GM12875 (cell line): ENCODE data around the gene KHSRP.

Experiments
- H3K4me3 ChIP-seq: one replicate; pipeline ENCODE4 v1.5.1; 2011; ENCODE audit warnings: low read depth, low read length, control low read depth
- TF ChIP-seq, protein P1 (sequence below): IDR thresholded peaks from 2 replicates; pipeline ENCODE4 v1.5.1; 2011; ENCODE audit warnings: low read depth, mild to moderate bottlenecking, control low read depth, inconsistent platforms, low read length, moderate library complexity, borderline replicate concordance; ENCODE audit not compliant: insufficient read depth

KHSRP gene

GRCh38 chr19:6466526-6467248, 42.1 kb upstream of the KHSRP start:
- no peak overlapping the region for H3K4me3 ChIP-seq
- TF ChIP-seq, protein P1, sequence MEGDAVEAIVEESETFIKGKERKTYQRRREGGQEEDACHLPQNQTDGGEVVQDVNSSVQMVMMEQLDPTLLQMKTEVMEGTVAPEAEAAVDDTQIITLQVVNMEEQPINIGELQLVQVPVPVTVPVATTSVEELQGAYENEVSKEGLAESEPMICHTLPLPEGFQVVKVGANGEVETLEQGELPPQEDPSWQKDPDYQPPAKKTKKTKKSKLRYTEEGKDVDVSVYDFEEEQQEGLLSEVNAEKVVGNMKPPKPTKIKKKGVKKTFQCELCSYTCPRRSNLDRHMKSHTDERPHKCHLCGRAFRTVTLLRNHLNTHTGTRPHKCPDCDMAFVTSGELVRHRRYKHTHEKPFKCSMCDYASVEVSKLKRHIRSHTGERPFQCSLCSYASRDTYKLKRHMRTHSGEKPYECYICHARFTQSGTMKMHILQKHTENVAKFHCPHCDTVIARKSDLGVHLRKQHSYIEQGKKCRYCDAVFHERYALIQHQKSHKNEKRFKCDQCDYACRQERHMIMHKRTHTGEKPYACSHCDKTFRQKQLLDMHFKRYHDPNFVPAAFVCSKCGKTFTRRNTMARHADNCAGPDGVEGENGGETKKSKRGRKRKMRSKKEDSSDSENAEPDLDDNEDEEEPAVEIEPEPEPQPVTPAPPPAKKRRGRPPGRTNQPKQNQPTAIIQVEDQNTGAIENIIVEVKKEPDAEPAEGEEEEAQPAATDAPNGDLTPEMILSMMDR: no peak

- TF ChIP-seq, protein P1: no peak
- no peak overlapping the region for H3K4me3 ChIP-seq
Measured at GRCh38 chr19:6465663-6466062, 41.1 kb upstream of the KHSRP start.

- TF ChIP-seq, protein P1: no peak
- no peak overlapping the region for H3K4me3 ChIP-seq
Measured at GRCh38 chr19:6465006-6465405, 40.4 kb upstream of the KHSRP start.

DNA sequence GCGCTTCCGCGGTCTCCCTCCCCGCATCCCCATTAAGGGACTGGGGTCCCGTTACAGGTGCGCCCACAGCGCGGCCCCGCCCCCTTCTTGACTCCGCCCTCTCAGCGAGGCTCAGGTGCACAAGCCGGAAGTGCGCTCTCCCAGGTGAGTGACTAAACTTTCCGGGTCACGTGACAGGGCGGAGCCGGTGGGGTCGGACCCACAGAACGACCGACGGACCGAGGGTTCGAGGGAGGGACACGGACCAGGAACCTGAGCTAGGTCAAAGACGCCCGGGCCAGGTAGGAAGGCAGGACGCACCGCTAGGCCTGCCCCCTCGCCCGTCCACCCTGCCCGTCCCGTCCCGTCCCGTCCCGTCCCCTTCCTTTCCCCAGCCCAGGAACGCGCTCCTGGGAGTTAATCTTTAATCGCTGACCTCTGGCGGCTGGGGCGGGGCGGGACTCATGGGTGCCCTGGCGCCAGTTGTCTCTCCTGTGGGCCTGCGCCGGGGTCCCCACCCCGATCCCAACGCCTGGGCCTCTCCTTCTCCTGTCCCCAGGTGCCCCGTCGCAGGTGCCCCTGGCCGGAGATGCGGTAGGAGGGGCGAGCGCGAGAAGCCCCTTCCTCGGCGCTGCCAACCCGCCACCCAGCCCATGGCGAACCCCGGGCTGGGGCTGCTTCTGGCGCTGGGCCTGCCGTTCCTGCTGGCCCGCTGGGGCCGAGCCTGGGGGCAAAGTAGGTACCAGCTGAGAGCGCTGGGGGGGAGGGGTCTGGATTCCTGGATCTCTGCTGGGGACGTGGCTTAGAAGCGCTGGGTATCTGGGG, 39.7 kb upstream of the KHSRP start, which contains the start of gene CRB3:
Gene CRB3 (plus strand): TSS at position 202 of the 804 bp plus-strand sequence. CDS start 431 bp downstream, at position 633.
- H3K4me3 ChIP-seq: no peak within 1 kb of the TSS
- TF ChIP-seq, protein P1: no peak

DNA sequence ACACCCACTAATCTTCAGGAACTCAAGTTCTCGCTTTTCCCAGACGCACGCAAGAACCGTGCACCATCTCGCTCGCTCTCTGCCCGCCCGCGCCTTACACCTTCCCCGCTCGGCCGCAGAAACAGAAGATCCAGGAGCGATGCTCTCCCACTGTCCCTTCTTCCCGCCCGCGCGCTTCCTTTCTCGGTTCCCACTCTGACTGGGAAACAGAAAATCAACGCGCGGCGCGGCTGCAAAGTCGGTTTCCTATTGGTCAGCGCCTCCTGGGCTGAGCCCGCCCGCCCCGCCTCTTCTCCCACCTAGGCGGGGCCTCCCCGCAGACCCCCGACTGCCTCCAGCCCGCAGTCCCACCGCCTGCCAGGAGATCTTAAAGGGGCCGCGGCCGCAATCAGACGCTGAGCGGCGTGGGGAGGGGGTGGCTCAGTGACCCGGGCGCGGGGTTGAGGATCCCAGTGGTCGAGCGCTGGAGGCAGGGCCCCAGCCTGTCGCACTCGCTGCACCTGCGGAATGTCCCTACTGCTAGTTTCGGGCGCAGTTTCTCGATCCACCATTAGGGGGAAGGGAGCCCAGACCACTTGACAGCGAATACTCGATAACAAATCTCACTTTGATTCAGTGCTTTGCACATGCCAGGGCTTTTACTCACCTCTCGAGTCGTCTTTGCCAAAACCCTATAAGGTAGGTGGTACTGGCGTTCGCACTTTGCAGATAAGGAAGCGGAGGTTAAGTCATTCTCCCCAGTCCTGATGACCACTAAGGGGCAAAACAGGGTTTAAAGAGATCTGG, 35.7 kb upstream of the KHSRP start:
- peak overlapping the region; percentile 92 for H3K4me3 ChIP-seq
- TF ChIP-seq, protein P1: peak; percentile 85

DNA sequence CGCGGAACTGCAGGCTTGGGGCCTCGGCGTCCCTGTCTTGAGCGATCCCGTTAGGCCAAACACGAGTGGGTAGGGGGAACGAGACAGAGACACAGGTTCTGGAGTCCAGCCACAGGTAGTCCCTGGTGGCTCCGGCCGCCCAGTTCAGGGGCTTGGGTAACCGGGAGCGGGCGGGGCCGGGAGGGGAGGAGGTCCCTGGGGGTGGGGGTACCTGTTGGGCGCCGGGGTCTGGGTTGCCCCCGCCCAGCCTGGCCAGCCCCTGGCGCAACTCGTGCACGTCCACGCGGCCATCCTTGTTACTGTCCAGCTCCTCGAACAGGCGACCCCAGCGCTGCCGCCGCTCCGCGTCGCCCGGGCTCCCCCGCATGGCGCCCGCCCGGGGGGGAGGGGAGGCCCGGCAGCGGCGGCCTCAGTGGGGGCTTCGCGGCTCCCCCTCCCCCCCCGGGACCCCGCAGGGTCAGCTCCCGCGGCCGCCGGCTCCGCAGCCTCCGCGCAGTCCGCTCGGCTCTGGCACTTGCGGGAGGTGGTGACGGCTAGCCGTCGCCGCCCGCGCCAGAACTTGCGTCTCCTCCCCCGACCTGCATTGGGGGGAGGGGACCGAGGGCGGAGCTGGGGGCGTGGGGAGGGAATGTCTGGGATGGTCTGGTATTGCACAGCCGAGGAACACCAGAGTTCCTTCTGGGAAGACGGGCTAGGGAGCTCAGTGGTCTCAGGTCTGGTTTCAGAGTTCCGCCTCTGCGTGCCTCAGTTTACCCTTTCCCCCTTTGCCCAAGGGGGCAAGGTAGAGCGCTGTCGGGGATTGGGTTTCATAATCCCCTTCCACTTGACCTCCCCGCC, 34.9 kb upstream of the KHSRP start, which contains the start of gene SLC25A23:
Gene SLC25A23 (minus strand): TSS at position 531 of the 837 bp plus-strand sequence. CDS start 164 bp downstream, at position 367.
- TF ChIP-seq, protein P1: no peak
- peak within 1 kb of the TSS; percentile 92 for H3K4me3 ChIP-seq
